Muscle layer of duodenum (tissue), 2 donors: ENCODE results near the gene CAND1.

Source experiments
- H3K27ac ChIP-seq: one replicate; pipeline ENCODE4 v1.7.0; 2013; ENCODE audit warnings: mild to moderate bottlenecking, low read length
- H3K27me3 ChIP-seq: one replicate; pipeline ENCODE4 v1.7.0; 2013; ENCODE audit warnings: low read depth, mild to moderate bottlenecking, control low read depth, low read length
- H3K36me3 ChIP-seq, 2 donors: one replicate each; pipeline ENCODE4 v1.7.0; 2013; ENCODE audit warnings: low read length in 2 of 2, control low read depth in 1 of 2, mild to moderate bottlenecking in 1 of 2; ENCODE audit not compliant: insufficient read depth in 2 of 2, control insufficient read depth in 1 of 2
- H3K4me1 ChIP-seq, 2 donors: one replicate each; pipeline ENCODE4 v1.7.0; 2013; ENCODE audit warnings: low read length in 2 of 2, mild to moderate bottlenecking in 2 of 2, control low read depth in 1 of 2, moderate library complexity in 1 of 2; ENCODE audit not compliant: insufficient read depth in 2 of 2, control insufficient read depth in 1 of 2
- H3K4me3 ChIP-seq, 2 donors: one replicate each; pipeline ENCODE4 v1.7.0; 2013; ENCODE audit warnings: low read length in 2 of 2, low read depth in 1 of 2, mild to moderate bottlenecking in 1 of 2
- H3K9me3 ChIP-seq, 2 donors: one replicate each; pipeline ENCODE4 v1.7.0; 2013; ENCODE audit warnings: low read length in 2 of 2, control low read depth in 1 of 2, mild to moderate bottlenecking in 1 of 2; ENCODE audit not compliant: control insufficient read depth in 1 of 2
- donor health status: healthy.

The CAND1 gene

DNA sequence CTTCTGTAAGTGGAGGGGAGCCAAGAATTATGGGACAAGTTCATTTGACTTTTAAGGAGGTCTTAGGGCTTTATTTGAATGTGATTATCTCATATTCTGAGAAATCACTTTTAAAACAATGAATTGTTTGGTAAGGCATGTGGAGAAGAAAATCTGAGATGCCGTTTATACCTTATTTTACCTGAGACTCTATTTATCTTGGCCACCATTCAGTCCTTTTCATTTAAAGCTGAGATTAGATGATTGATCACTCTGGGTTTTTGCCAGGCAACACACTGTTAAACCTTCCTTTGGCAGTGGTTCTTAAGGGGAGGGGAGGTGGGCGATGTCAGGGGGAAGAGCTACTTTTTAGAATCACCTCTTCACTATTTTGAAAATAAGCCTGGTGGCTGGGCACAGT is 11.4 kb downstream of the CAND1 start:
- Histone ChIP-seq H3K27me3 (no peaks in the 10 kb centered on the region), H3K4me3 (no peak overlapping the region), H3K4me1 (peaks cover 0 to 34% of the 10 kb centered on the region in 2 donors), H3K36me3 (peaks cover 3 to 6% of the 10 kb centered on the region in 2 donors), H3K9me3 (no peaks in the 10 kb centered on the region), H3K27ac (no peak overlapping the region)

DNA sequence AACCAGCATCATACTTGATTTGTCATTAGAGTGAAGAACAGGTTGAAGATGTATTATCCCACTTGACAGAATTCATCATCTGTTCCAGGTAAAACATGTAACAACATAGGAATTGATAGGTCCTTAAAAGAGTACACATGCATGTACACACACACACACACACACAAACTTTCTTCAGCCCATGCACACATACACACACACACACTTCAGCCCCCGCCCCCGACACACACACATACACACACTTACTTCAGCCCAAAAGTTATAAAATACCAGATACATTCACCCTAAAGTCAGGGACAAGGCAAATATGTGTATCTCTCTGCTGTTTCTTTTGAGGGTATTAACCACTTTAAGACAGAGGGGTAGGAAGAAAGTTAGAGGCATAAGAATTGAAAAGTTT is 15.4 kb downstream of the CAND1 start:
- Histone ChIP-seq H3K27me3 (no peaks in the 10 kb centered on the region), H3K27ac (no peak overlapping the region), H3K4me1 (peaks cover 0 to 20% of the 10 kb centered on the region in 2 donors), H3K4me3 (no peak overlapping the region), H3K9me3 (no peaks in the 10 kb centered on the region), H3K36me3 (peaks cover 3 to 6% of the 10 kb centered on the region in 2 donors)

DNA sequence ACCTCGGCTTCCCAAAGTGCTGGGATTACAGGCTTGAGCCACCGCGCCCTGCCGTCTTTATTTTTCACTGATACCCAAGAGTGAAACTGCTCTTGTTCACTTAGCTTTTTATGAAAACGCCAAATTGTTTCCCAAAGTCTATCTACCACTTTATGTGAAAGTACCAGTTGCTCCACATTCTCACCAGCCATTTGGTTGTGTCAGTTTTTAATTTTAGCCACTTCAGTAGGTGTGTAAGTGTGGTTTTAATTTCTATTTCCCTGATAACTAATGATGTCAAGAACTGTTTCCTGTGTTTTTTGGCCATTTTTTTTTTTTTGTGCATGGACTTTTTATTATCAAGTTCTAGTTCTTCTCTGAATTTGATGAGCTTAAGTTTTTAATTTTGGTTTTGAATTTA is 17.1 kb downstream of the CAND1 start:
- Histone ChIP-seq H3K27ac (no peak overlapping the region), H3K27me3 (no peaks in the 10 kb centered on the region), H3K4me3 (no peak overlapping the region), H3K9me3 (no peaks in the 10 kb centered on the region), H3K36me3 (peaks cover 3 to 6% of the 10 kb centered on the region in 2 donors), H3K4me1 (peaks cover 0 to 8% of the 10 kb centered on the region in 2 donors)

DNA sequence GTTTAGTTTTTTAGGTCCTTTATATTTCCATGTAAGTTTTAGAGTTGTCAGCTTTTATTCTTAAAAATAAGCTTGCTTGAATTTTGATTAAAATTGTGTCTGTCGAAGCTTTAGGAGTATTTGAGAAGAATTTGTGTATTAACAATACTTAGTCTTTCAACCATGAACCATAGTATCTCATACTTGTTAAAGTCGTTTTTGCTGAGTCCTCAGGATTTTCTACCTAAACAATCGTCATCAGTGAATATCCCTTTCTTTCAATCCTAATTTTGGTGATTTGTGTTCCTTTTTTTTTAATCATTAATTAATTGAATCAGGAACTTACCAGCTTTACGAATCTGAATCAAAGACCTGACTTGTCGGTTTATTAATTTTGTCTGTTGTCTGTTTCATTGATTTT is 18.2 kb downstream of the CAND1 start:
- peaks cover 0 to 6% of the 10 kb centered on the region in 2 donors for H3K4me1 ChIP-seq

GRCh38 chr12:67288561-67288960 is 19.4 kb downstream of the CAND1 start:
- H3K36me3 ChIP-seq = peaks cover 0 to 6% of the 10 kb centered on the region in 2 donors
- H3K4me1 ChIP-seq = peaks cover 0 to 6% of the 10 kb centered on the region in 2 donors
- no peak overlapping the region for H3K27ac ChIP-seq
- no peak overlapping the region for H3K4me3 ChIP-seq
- H3K9me3 ChIP-seq = no peaks in the 10 kb centered on the region
- H3K27me3 ChIP-seq = no peaks in the 10 kb centered on the region

More for the DNA sequence above, 18.2 kb downstream of the CAND1 start:
- Histone ChIP-seq H3K27ac (no peak overlapping the region), H3K4me3 (no peak overlapping the region), H3K9me3 (no peaks in the 10 kb centered on the region), H3K27me3 (no peaks in the 10 kb centered on the region), H3K36me3 (peaks cover 3 to 6% of the 10 kb centered on the region in 2 donors)

DNA sequence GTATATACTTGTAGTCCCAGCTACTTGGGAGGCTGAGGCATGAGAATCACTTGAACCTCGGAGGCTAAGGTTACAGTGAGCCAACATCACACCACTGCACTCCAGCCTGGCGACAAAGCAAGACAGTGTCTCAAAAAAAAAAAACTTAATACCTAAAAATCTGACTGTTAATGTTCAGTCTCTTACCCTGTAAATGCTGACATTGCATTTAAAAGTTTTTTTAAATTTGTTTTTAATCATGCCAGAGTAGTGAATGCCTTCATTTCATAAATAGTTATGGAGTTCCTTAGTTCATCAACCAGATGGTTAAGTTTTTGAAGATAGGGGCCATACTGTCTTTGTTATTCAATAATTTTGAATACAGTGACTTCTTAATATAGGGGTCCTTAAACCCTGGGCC is 21.2 kb downstream of the CAND1 start:
- Histone ChIP-seq H3K36me3 (peaks cover 1 to 6% of the 10 kb centered on the region in 2 donors), H3K4me1 (peaks cover 0 to 6% of the 10 kb centered on the region in 2 donors), H3K27ac (no peak overlapping the region), H3K27me3 (no peaks in the 10 kb centered on the region), H3K9me3 (no peaks in the 10 kb centered on the region), H3K4me3 (no peak overlapping the region)

DNA sequence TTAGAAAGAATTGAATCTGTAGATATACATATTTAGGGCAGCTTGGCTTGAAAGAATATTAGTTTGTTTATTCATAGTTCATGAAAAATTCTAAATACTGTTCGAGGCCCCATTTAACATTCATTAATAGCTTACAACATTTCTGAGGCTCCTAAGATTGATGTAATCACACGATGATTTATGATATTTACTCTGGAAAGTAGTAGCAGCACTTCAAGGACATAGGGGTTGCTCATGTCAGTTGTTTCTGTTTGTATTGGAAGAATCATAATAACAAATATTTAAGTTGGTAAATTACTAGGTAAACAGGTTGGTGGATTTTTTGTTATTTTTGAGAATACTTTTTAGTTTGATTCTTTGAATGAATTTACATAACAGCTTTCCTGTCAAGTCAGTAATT is 30.4 kb downstream of the CAND1 start:
- H3K36me3 ChIP-seq = peaks cover 32 to 55% of the 10 kb centered on the region in 2 donors
- peaks cover 0 to 6% of the 10 kb centered on the region in 2 donors for H3K4me1 ChIP-seq
- no peak overlapping the region for H3K27ac ChIP-seq
- no peaks in the 10 kb centered on the region for H3K9me3 ChIP-seq
- no peaks in the 10 kb centered on the region for H3K27me3 ChIP-seq
- no peak overlapping the region for H3K4me3 ChIP-seq

- Histone ChIP-seq H3K27ac (no peak overlapping the region), H3K9me3 (no peaks in the 10 kb centered on the region), H3K36me3 (peaks cover 35 to 59% of the 10 kb centered on the region in 2 donors), H3K4me1 (peaks cover 0 to 6% of the 10 kb centered on the region in 2 donors), H3K4me3 (no peak overlapping the region), H3K27me3 (no peaks in the 10 kb centered on the region)
Measured at GRCh38 chr12:67299926-67300325, 30.8 kb downstream of the CAND1 start.

GRCh38 chr12:67302162-67302561 is 33.0 kb downstream of the CAND1 start:
- Histone ChIP-seq H3K27ac (no peak overlapping the region), H3K36me3 (peaks cover 48 to 73% of the 10 kb centered on the region in 2 donors), H3K27me3 (no peaks in the 10 kb centered on the region), H3K4me3 (no peak overlapping the region), H3K4me1 (peaks cover 0 to 6% of the 10 kb centered on the region in 2 donors), H3K9me3 (no peaks in the 10 kb centered on the region)

DNA sequence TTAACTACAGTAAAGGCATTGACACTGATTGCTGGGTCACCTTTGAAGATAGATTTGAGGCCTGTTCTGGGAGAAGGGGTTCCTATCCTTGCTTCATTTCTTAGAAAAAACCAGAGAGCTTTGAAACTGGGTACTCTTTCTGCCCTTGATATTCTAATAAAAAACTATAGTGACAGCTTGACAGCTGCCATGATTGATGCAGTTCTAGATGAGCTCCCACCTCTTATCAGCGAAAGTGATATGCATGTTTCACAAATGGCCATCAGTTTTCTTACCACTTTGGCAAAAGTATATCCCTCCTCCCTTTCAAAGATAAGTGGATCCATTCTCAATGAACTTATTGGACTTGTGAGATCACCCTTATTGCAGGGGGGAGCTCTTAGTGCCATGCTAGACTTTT is 36.4 kb downstream of the CAND1 start:
- Histone ChIP-seq H3K36me3 (peaks cover 73 to 79% of the 10 kb centered on the region in 2 donors), H3K4me3 (no peak overlapping the region), H3K9me3 (no peaks in the 10 kb centered on the region), H3K4me1 (no peaks in the 10 kb centered on the region), H3K27me3 (no peaks in the 10 kb centered on the region), H3K27ac (no peak overlapping the region)

GRCh38 chr12:67306712-67307111 is 37.6 kb downstream of the CAND1 start:
- Histone ChIP-seq H3K36me3 (peaks cover 79 to 84% of the 10 kb centered on the region in 2 donors), H3K27me3 (no peaks in the 10 kb centered on the region), H3K27ac (no peak overlapping the region), H3K9me3 (no peaks in the 10 kb centered on the region), H3K4me1 (no peaks in the 10 kb centered on the region), H3K4me3 (no peak overlapping the region)

DNA sequence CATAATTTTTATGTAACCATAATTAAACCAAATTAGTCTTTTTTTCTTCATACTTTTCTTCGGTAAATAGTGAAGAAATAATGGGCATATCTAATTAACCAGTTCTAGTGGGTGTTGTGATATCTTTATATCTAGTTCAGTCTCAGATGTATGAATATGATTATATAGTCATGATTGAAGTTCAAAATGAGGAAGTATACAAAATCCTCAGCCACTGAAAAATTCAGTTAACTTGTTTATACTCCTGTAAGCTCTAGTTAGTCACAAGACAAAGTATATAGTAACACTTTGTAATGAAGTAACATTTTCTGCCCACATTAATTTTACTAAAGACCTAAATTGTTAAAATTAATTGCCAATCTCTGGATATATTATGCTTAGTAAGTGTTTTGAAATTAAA is 46.5 kb downstream of the CAND1 start:
- no peak overlapping the region for H3K27ac ChIP-seq
- H3K4me1 ChIP-seq = no peaks in the 10 kb centered on the region
- H3K9me3 ChIP-seq = no peaks in the 10 kb centered on the region
- H3K4me3 ChIP-seq = no peak overlapping the region
- peaks cover 21 to 32% of the 10 kb centered on the region in 2 donors for H3K36me3 ChIP-seq
- H3K27me3 ChIP-seq = no peaks in the 10 kb centered on the region
